ENCODE results near the gene ABT1.

Gene ABT1

DNA sequence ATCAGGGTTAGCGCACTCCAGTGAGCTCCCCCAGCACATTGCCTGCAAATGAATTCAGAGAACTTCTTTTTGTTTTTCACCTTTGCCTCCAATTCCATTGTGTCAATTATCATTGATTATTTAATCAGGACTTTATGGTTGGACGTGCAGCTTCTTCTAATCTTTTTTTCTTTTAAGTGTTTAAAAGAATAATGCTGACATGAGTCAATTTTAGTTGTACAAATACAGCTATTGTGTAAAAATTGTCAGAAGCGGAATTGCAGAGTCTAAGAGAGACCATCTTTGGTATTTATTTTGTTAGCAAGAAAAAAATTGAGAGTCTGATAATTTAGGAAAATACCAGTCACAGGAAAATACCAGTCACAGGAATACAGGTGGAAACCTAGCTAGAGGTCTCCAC lies 5.5 kb downstream of the ABT1 start:
- Mint-ChIP-seq H3K9me3 (no peaks in the 10 kb centered on the region), H3K4me1 (ENCODE audit: low read depth) (peaks cover 40% of the 10 kb centered on the region), H3K27ac (no peak overlapping the region), H3K4me3 (no peak overlapping the region), H3K36me3 (ENCODE audit: low read depth) (peaks cover 34% of the 10 kb centered on the region), H3K27me3 (peaks cover 1% of the 10 kb centered on the region)
- intact Hi-C loops (cut with micrococcal nuclease), result loop anchor here (10.0 kb wide), 1 partner anchor 543 kb away; a partner anchor contains a TSS

DNA sequence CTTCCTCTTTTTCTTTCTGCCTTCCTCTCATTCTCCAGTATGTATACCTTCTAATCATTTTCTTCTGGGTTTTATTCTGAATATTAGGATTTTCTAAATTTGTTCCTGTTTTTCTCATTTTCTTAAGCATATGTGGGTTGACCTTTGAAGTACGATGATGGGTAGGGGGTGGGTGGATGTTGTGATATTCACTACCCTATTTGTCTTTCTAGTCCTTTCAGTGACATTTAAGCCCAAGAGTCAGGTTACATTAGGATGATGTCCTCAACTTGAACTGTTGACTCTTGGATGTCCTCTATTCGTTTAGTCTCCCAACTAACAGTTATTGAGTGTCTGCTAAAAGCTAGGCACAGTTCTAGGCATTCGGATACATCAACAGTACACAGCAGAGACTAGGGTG lies 7.3 kb downstream of the ABT1 start:
- Mint-ChIP-seq H3K27ac (peak overlapping the region; percentile 17), H3K9me3 (no peaks in the 10 kb centered on the region), H3K36me3 (ENCODE audit: low read depth) (peaks cover 21% of the 10 kb centered on the region), H3K4me1 (ENCODE audit: low read depth) (peaks cover 30% of the 10 kb centered on the region), H3K4me3 (no peak overlapping the region), H3K27me3 (peaks cover 4% of the 10 kb centered on the region)
- intact Hi-C loops (cut with micrococcal nuclease), result loop anchor here (10.0 kb wide), 1 partner anchor 541 kb away; a partner anchor contains a TSS

DNA sequence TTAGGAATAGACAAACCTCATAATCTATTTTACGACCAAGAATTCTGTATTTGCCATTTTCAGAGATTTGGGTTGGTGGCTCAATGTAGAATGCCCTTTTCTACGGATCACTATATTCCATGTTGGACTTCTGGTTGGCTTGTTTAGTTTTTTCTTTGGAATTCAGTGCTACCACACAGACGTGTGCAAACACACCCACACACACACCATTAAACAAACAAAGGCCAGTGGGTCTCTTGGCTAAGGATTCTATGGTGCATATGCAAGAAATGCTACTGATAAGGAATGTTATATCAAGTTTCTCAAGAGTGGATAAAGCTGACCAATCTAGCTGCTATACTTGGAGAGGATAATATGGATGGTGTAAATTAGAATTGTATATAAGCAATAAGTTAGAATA lies 8.0 kb downstream of the ABT1 start:
- Mint-ChIP-seq H3K9me3 (no peaks in the 10 kb centered on the region), H3K4me1 (ENCODE audit: low read depth) (peaks cover 30% of the 10 kb centered on the region), H3K27me3 (peaks cover 7% of the 10 kb centered on the region), H3K36me3 (ENCODE audit: low read depth) (peaks cover 13% of the 10 kb centered on the region), H3K4me3 (no peak overlapping the region), H3K27ac (no peak overlapping the region)
- intact Hi-C loops (cut with micrococcal nuclease), result loop anchor here (10.0 kb wide), 1 partner anchor 540 kb away; a partner anchor contains a TSS

DNA sequence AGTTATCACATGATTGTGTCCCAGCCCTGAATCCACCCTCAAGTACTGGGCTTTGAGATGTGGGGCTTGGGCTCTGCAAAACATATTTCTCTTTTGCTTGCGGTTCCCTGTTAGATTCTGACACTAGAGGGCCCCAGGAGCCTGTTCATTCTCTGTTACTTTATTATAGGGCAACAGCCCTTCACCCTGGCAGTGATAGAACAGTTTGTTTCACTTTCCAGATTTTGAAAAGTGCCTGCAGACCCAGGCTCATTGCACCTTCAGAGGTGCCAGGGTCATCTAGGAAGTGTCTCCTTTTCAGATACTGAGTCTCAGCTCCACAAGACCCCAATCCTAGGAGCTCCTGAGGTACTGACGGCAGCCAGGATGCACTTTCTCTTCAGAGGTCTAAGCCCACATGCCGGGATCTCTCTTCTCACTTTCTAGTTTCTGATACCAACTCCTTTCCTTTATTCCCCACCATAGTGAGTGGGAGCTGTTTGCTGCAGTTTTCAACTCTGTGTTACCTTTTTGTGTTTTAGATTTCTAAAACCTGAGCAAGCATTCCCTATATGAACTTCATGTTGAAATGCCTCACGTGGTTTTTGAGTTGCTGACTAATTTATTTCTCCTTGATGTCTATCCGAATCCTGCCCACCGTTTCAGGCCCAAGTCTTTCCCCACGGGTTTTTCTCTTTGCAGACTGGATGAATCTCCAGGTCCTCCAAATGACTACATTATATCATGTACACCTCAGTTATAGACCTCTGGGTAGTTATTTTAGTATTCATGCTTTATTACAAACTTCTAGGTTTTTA lies 10.9 kb downstream of the ABT1 start:
- H3K4me3 Mint-ChIP-seq, result peak overlapping the region; percentile 30
- peaks cover 30% of the 10 kb centered on the region for H3K27me3 Mint-ChIP-seq
- H3K4me1 Mint-ChIP-seq (ENCODE audit: low read depth), result peaks cover 30% of the 10 kb centered on the region
- no peaks in the 10 kb centered on the region for H3K9me3 Mint-ChIP-seq
- intact Hi-C loops (cut with micrococcal nuclease), result loop anchor here (1.0 to 10.0 kb wide), 2 partner anchors 472 to 537 kb away; a partner anchor contains a TSS
- H3K27ac Mint-ChIP-seq, result no peak overlapping the region
- H3K36me3 Mint-ChIP-seq (ENCODE audit: low read depth), result no peaks in the 10 kb centered on the region

DNA sequence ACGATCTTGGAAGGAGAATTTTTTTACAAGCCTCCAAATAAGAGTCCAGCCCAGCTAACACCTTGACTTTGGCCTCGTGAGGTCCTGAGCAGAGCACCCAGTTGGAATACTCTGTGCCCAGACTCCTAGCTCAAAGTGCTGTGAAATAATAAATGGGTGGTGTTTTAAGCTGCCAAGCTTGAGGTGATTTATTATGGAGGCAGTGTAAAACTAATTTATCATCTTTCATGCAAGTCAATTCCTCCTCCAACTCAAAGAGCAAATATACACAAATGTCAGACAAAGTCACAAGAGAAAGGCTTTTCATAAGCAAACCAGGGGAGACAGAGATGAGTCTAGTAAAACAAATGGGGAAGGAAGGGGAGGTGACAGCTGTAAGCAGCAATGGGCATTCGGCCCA lies 12.7 kb downstream of the ABT1 start:
- H3K9me3 Mint-ChIP-seq, result no peaks in the 10 kb centered on the region
- intact Hi-C loops (cut with micrococcal nuclease), result loop anchor here (10.0 kb wide), 1 partner anchor 535 kb away; a partner anchor contains a TSS
- no peak overlapping the region for H3K27ac Mint-ChIP-seq
- H3K27me3 Mint-ChIP-seq, result peaks cover 47% of the 10 kb centered on the region
- H3K4me1 Mint-ChIP-seq (ENCODE audit: low read depth), result peaks cover 33% of the 10 kb centered on the region
- H3K4me3 Mint-ChIP-seq, result no peak overlapping the region
- no peaks in the 10 kb centered on the region for H3K36me3 Mint-ChIP-seq (ENCODE audit: low read depth)

GRCh38 chr6:26611599-26611998 lies 14.8 kb downstream of the ABT1 start:
- H3K27me3 Mint-ChIP-seq, result peaks cover 64% of the 10 kb centered on the region
- no peak overlapping the region for H3K4me3 Mint-ChIP-seq
- H3K36me3 Mint-ChIP-seq (ENCODE audit: low read depth), result no peaks in the 10 kb centered on the region
- H3K9me3 Mint-ChIP-seq, result peaks cover 9% of the 10 kb centered on the region
- no peak overlapping the region for H3K27ac Mint-ChIP-seq
- intact Hi-C loops (cut with micrococcal nuclease), result no loop called here
- H3K4me1 Mint-ChIP-seq (ENCODE audit: low read depth), result peaks cover 23% of the 10 kb centered on the region

DNA sequence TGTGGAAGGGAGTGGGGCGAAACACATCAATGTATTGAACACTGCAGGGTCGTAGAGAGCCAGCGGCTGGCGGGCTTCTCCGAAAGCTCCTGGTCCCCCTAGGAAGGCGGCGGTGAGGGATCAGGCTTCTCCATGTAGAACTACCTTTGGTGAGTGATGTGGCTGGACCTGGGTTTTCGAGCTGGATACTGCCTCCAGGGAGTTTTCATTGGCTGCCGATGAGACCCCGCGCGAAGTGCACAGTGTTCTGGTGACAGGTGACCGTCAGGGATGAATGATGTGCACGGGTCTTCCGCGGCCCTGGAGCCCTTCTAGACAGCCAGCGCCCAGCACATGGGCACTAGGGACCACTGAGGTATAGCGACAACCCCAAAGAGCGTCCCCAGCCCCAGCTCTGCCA lies 16.4 kb downstream of the ABT1 start:
- H3K27ac Mint-ChIP-seq, result no peak overlapping the region
- no peak overlapping the region for H3K4me3 Mint-ChIP-seq
- H3K4me1 Mint-ChIP-seq (ENCODE audit: low read depth), result peaks cover 18% of the 10 kb centered on the region
- no peaks in the 10 kb centered on the region for H3K36me3 Mint-ChIP-seq (ENCODE audit: low read depth)
- intact Hi-C loops (cut with micrococcal nuclease), result no loop called here
- peaks cover 67% of the 10 kb centered on the region for H3K27me3 Mint-ChIP-seq
- H3K9me3 Mint-ChIP-seq, result peaks cover 9% of the 10 kb centered on the region

DNA sequence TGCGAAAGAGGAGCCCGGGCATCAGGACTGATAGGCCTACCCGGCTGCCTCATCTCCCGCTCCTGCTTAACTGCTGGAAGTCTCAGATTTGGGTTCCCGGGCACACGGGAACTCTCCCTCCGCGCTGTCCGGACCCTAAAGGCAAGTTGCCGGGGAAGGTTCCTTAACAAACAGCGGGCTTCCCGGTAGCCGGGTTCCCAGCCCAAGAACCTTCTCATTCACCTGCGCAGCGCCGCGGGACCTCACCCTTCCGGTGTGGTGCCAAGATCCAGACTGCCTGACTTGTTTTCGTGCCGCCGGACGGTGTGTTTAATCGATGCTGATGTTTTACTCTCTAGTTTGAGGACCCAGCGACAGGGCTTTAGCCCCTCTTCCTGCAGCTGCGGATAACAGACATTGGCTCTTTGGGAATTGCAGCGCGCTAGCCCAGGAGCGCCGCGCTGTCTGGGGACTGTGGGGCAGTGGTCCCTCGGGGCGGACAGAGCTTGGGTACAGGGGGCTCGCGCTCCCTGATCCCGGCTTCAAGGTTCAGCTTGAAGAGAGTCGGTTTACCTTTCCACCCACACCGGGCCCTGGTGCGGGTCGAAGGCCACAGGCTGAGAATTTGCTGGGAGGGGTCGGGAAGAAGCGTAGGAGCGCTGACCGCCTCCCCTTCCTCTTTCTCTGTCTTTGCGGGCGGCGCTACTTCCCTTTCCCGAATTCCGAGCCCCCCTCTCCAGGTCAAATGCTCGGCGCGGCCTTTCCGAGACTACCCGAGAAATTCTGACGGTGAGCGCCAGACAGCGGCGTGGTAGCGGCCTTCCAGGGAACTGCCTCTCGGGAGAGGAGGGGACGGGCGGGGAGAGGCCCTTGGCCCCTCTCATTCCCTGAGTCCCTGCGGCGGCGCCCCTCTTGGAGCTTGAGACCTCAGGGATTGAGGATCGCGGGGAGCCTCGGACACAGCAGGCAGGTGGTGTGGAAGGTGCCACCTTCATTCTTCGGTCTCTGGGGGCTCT lies 17.2 kb downstream of the ABT1 start:
- intact Hi-C loops (cut with micrococcal nuclease), result no loop called here
- Mint-ChIP-seq H3K27me3 (peaks cover 69% of the 10 kb centered on the region), H3K4me1 (ENCODE audit: low read depth) (peaks cover 18% of the 10 kb centered on the region), H3K36me3 (ENCODE audit: low read depth) (no peaks in the 10 kb centered on the region), H3K4me3 (peak overlapping the region; percentile 71), H3K27ac (peak overlapping the region; percentile 65), H3K9me3 (peaks cover 9% of the 10 kb centered on the region)

DNA sequence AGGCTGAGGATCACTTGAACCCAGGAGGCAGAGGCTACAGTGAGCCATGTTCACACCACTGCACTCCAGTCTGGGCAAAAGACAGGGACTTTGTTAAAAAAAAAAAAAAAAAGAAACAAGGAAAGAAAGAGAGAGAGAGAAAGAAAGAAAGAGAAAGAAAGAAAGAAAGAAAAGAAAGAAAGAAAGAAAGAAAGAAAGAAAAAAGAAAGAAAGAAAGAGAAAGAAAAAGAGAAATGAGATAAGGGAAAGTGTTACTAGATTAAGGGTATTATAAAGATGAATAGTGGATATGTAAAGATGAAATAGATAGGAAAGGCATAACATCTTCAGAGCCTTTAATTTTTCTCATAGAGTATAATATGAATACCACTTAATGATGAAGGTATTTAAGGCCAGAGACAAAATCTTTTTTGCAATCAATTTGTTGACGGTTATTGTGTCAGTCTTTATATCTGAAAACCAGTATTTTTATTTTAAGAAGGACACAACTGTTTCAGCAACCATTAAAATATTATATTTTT lies 26.6 kb downstream of the ABT1 start:
- H3K27me3 Mint-ChIP-seq, result peaks cover 18% of the 10 kb centered on the region

DNA sequence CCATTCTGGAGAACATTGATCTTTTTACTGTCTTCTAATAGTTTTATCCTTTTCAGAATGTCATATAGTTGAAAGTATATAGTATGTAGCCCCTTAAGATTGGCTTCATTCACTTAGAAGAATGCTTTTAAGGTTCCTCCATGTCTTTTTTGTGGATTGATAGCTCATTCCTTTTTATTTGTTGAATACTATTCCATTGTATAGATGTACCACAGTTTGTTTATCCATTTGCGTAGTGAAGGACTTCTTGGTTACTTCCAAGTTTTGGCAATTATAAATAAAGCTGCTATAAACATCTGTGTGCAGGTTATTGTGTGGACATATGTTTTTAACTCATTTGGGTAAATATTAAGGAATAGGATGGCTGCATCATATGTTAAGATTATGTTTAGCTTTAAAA lies 27.8 kb downstream of the ABT1 start:
- Mint-ChIP-seq H3K4me3 (no peak overlapping the region), H3K4me1 (ENCODE audit: low read depth) (no peaks in the 10 kb centered on the region), H3K27ac (no peak overlapping the region), H3K27me3 (peaks cover 15% of the 10 kb centered on the region), H3K36me3 (ENCODE audit: low read depth) (no peaks in the 10 kb centered on the region), H3K9me3 (peaks cover 33% of the 10 kb centered on the region)
- intact Hi-C loops (cut with micrococcal nuclease), result no loop called here

More for the DNA sequence above, 26.6 kb downstream of the ABT1 start:
- Mint-ChIP-seq H3K4me1 (ENCODE audit: low read depth) (no peaks in the 10 kb centered on the region), H3K9me3 (peaks cover 30% of the 10 kb centered on the region), H3K27ac (no peak overlapping the region), H3K36me3 (ENCODE audit: low read depth) (no peaks in the 10 kb centered on the region), H3K4me3 (no peak overlapping the region)
- intact Hi-C loops (cut with micrococcal nuclease), result no loop called here

DNA sequence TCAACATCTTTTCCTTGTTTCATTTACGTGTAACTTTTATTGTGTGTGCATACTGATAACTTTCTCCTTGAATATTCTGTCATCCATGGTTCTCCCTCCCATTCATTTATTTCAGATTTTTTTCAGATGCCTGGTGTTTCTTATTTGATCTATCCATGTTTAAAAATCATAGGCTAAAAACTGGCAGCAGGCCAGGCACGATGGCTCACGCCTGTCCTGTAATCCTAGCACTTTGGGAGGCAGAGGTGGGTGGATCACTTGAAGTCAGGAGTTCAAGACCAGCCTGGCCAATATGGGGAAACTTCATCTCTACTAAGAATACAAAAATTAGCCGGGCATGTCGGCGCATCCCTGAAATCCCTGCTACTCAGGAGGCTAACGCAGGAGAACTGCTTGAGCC lies 31.1 kb downstream of the ABT1 start:
- H3K27ac Mint-ChIP-seq, result no peak overlapping the region
- no peaks in the 10 kb centered on the region for H3K36me3 Mint-ChIP-seq (ENCODE audit: low read depth)
- peaks cover 6% of the 10 kb centered on the region for H3K27me3 Mint-ChIP-seq
- peaks cover 40% of the 10 kb centered on the region for H3K9me3 Mint-ChIP-seq
- H3K4me3 Mint-ChIP-seq, result no peak overlapping the region
- intact Hi-C loops (cut with micrococcal nuclease), result no loop called here
- H3K4me1 Mint-ChIP-seq (ENCODE audit: low read depth), result no peaks in the 10 kb centered on the region

GRCh38 chr6:26629359-26629758 lies 32.6 kb downstream of the ABT1 start:
- H3K4me3 Mint-ChIP-seq, result no peak overlapping the region
- peaks cover 2% of the 10 kb centered on the region for H3K27me3 Mint-ChIP-seq
- H3K4me1 Mint-ChIP-seq (ENCODE audit: low read depth), result no peaks in the 10 kb centered on the region
- H3K9me3 Mint-ChIP-seq, result peaks cover 49% of the 10 kb centered on the region
- no peaks in the 10 kb centered on the region for H3K36me3 Mint-ChIP-seq (ENCODE audit: low read depth)
- intact Hi-C loops (cut with micrococcal nuclease), result no loop called here
- H3K27ac Mint-ChIP-seq, result no peak overlapping the region

- intact Hi-C loops (cut with micrococcal nuclease), result no loop called here
- Mint-ChIP-seq H3K27me3 (no peaks in the 10 kb centered on the region), H3K4me1 (ENCODE audit: low read depth) (no peaks in the 10 kb centered on the region), H3K9me3 (peaks cover 66% of the 10 kb centered on the region), H3K36me3 (ENCODE audit: low read depth) (peaks cover 71% of the 10 kb centered on the region), H3K27ac (no peak overlapping the region), H3K4me3 (no peak overlapping the region)
Observed at GRCh38 chr6:26640806-26641205, 44.1 kb downstream of the ABT1 start.

DNA sequence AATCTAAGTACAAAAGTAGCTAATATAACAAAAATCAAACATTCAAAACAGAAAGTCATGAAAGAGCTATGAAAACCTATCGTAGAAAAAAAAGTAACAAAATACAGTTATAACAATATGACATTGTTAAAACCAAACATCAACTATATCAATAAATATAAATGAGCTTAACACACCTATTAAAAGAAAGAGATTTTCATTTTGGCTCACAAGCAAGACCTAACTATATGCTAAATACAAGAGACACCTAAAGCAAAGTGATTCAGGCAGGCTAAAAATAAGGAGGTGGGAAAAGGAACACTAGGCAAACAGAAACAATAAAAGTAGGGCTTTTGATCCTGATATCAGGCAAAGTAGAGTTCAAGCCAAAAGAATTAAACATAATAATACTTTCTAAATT lies 49.3 kb downstream of the ABT1 start:
- Mint-ChIP-seq H3K4me1 (ENCODE audit: low read depth) (no peaks in the 10 kb centered on the region), H3K36me3 (ENCODE audit: low read depth) (peaks cover 71% of the 10 kb centered on the region), H3K27ac (no peak overlapping the region), H3K4me3 (no peak overlapping the region), H3K9me3 (peaks cover 69% of the 10 kb centered on the region), H3K27me3 (no peaks in the 10 kb centered on the region)
- intact Hi-C loops (cut with micrococcal nuclease), result no loop called here
